ENCODE measurements around the gene GIGYF2. TPM values are rescaled to one million over a fixed set of nuclear protein-coding genes. Genes with fewer than 3 reads are reported as not detected.
"Not testable (repeated sequence)": the region's sequence is repeated elsewhere in the genome, so short reads cannot be mapped to it uniquely, and the experiment has no call there.

GIGYF2 gene
- total RNA-seq, 1 donor from 2014 or later: 75.2 TPM

- intact Hi-C loops (cut with micrococcal nuclease): no loop called here
Measured at GRCh38 chr2:232890536-232890895, 193.4 kb downstream of the GIGYF2 start.

GRCh38 chr2:232890896-232891601, 193.9 kb downstream of the GIGYF2 start:
- intact Hi-C loops (cut with micrococcal nuclease): no loop called here

GRCh38 chr2:232891621-232892071, 194.5 kb downstream of the GIGYF2 start:
- intact Hi-C loops (cut with micrococcal nuclease): no loop called here

GRCh38 chr2:232892221-232892620, 195.1 kb downstream of the GIGYF2 start:
- intact Hi-C loops (cut with micrococcal nuclease): no loop called here

- intact Hi-C loops (cut with micrococcal nuclease): no loop called here
Measured at GRCh38 chr2:232892843-232893242, 195.7 kb downstream of the GIGYF2 start.

- intact Hi-C loops (cut with micrococcal nuclease): no loop called here
Measured at GRCh38 chr2:232893834-232894233, 196.7 kb downstream of the GIGYF2 start.

- intact Hi-C loops (cut with micrococcal nuclease): no loop called here
Measured at GRCh38 chr2:232894251-232894650, 197.1 kb downstream of the GIGYF2 start.

GRCh38 chr2:232894746-232895145, 197.6 kb downstream of the GIGYF2 start:
- intact Hi-C loops (cut with micrococcal nuclease): no loop called here

GRCh38 chr2:232896111-232896510, 199.0 kb downstream of the GIGYF2 start:
- intact Hi-C loops (cut with micrococcal nuclease): no loop called here

GRCh38 chr2:232896720-232897597, 199.8 kb downstream of the GIGYF2 start:
- intact Hi-C loops (cut with micrococcal nuclease): no loop called here

- intact Hi-C loops (cut with micrococcal nuclease): no loop called here
Measured at GRCh38 chr2:232897598-232898408, 200.7 kb downstream of the GIGYF2 start.

GRCh38 chr2:232898592-232899543, 201.7 kb downstream of the GIGYF2 start:
- intact Hi-C loops (cut with micrococcal nuclease): no loop called here

GRCh38 chr2:232900811-232901735, 203.9 kb downstream of the GIGYF2 start:
- intact Hi-C loops (cut with micrococcal nuclease): no loop called here

GRCh38 chr2:232901736-232902578, 204.8 kb downstream of the GIGYF2 start:
- intact Hi-C loops (cut with micrococcal nuclease): no loop called here

- intact Hi-C loops (cut with micrococcal nuclease): no loop called here
Measured at GRCh38 chr2:232903989-232904388, 206.9 kb downstream of the GIGYF2 start.

- intact Hi-C loops (cut with micrococcal nuclease): not testable (repeated sequence)
Measured at GRCh38 chr2:232906867-232907717, 210.0 kb downstream of the GIGYF2 start.

GRCh38 chr2:232907718-232908085, 210.6 kb downstream of the GIGYF2 start:
- intact Hi-C loops (cut with micrococcal nuclease): not testable (repeated sequence)

- intact Hi-C loops (cut with micrococcal nuclease): no loop called here
Measured at GRCh38 chr2:232908695-232909094, 211.6 kb downstream of the GIGYF2 start.
